HepG2 (cell line): ENCODE results near the gene DCTN2. TPM values are rescaled to one million over a fixed set of nuclear protein-coding genes. Genes with fewer than 3 reads are reported as not detected.
A peak's percentile ranks its signal among the peaks of the same experiment; 100 is the strongest.
"Not testable (repeated sequence)": the region's sequence is repeated elsewhere in the genome, so short reads cannot be mapped to it uniquely, and the experiment has no call there.

Source experiments
- ATAC-seq: fragments of 200-7000 bp; cut with Tn5 transposase; 3 replicates; pipeline ENCODE4 v1.9.1; 2020; ENCODE audit warnings: mild to moderate bottlenecking, moderate library complexity
- BruUV-seq: library from RNA; stranded (reverse); fragments of 400-500 nt; replicated peaks from 2 replicates; lab custom pipeline; 2021; lab: Mats Ljungman, UMichigan
- CTCF ChIA-PET: fragments of 300-600 bp; formaldehyde crosslinking; extraction: SDS; loops from one replicate; lab custom pipeline; 2021; ENCODE audit warnings: low total read pairs, inconsistent platforms, low intra/inter-chr PET ratio; lab: Yijun Ruan, JAX
- POLR2A ChIA-PET: fragments of 350-600 bp; sonication (Branson Sonifier 250); formaldehyde crosslinking; loops from one replicate; lab custom pipeline; 2020; ENCODE audit warnings: antibody characterized with exemption, inconsistent platforms; lab: Yijun Ruan, JAX
- DNase-seq: peaks from one replicate; pipeline ENCODE4 v3.0.0-alpha.2; 2015; ENCODE audit warnings: low spot score
- FAIRE-seq: peaks from 3 replicates; lab custom pipeline; 2011; peaks lifted over from hg19 to GRCh38; lab: Jason Lieb, UNC
- H2AFZ ChIP-seq: one replicate; pipeline ENCODE4 v1.6.1; 2011; ENCODE audit warnings: low read length, inconsistent platforms
- H3K27ac ChIP-seq: fragments of 300-600 bp; 3 replicates; pipeline ENCODE4 v1.8.0; 2011; ENCODE audit warnings: mixed run types, mild to moderate bottlenecking, mixed read lengths, low read length, inconsistent platforms; ENCODE audit not compliant: insufficient read depth; ENCODE audit errors: extremely low read length
- H3K27me3 ChIP-seq, 2 experiments: fragments of 200-600 bp in 1 of 2; 2 replicates in 1 of 2; 3 replicates in 1 of 2; pipeline versions ENCODE4 v1.6.0 to v1.8.0; 2011; ENCODE audit warnings: low read length in 2 of 2, mild to moderate bottlenecking in 2 of 2, moderate library complexity in 2 of 2, inconsistent platforms in 1 of 2; ENCODE audit not compliant: insufficient read depth in 2 of 2, control insufficient read depth in 1 of 2
- H3K36me3 ChIP-seq, 2 experiments: fragments of 200-600 bp in 1 of 2; replicated peaks in 1 of 2; 2 replicates in 1 of 2; 3 replicates in 1 of 2; pipeline versions ENCODE4 v1.5.1 to v1.8.0; 2011; ENCODE audit warnings: low read length in 2 of 2, inconsistent platforms in 1 of 2; ENCODE audit not compliant: insufficient read depth in 2 of 2, control insufficient read depth in 1 of 2
- H3K4me1 ChIP-seq: 2 replicates; pipeline ENCODE4 v1.5.1; 2012; ENCODE audit warnings: low read length, inconsistent platforms; ENCODE audit not compliant: insufficient read depth
- H3K4me2 ChIP-seq: 2 replicates; pipeline ENCODE4 v1.6.0; 2011; ENCODE audit warnings: low read depth, low read length, inconsistent platforms
- H3K4me3 ChIP-seq, 3 experiments: fragments of 200-600 bp in 1 of 3; sonication (generic), shearing (Covaris generic) in 1 of 3; replicated peaks in 1 of 3; 2 replicates each; pipeline ENCODE4 v1.5.1; 2011 to 2016; ENCODE audit warnings: low read length in 3 of 3, inconsistent platforms in 2 of 3, low read depth in 2 of 3, mild to moderate bottlenecking in 2 of 3, control low read depth in 1 of 3, mixed read lengths in 1 of 3; ENCODE audit not compliant: insufficient read depth in 1 of 3
- H3K79me2 ChIP-seq: one replicate; pipeline ENCODE4 v1.6.1; 2011; ENCODE audit warnings: low read length, inconsistent platforms; ENCODE audit not compliant: insufficient read depth
- H3K9ac ChIP-seq: 2 replicates; pipeline ENCODE4 v1.6.0; 2011; ENCODE audit warnings: mild to moderate bottlenecking, low read depth, low read length, inconsistent platforms; ENCODE audit not compliant: insufficient read depth
- H3K9me3 ChIP-seq: 2 replicates; pipeline ENCODE4 v1.5.1; 2012; ENCODE audit warnings: mild to moderate bottlenecking, low read length
- H4K20me1 ChIP-seq: 2 replicates; pipeline ENCODE4 v1.6.0; 2011; ENCODE audit warnings: inconsistent platforms, mild to moderate bottlenecking, low read length, moderate library complexity; ENCODE audit not compliant: insufficient read depth
- RAD51 ChIP-seq: fragments of 450-650 bp; IDR thresholded peaks from 2 replicates; pipeline ENCODE4 v1.6.1; 2016; ENCODE audit warnings: borderline replicate concordance
- ZNF205 ChIP-seq: IDR thresholded peaks from 2 replicates; pipeline ENCODE4 v1.6.1; 2018; ENCODE audit warnings: missing biosample characterization, missing genetic modification reagents
- ZNF724P ChIP-seq: sonication (generic); formaldehyde crosslinking; IDR thresholded peaks from 2 replicates; pipeline ENCODE4 v1.8.0; 2022; ENCODE audit warnings: missing genetic modification reagents, borderline replicate concordance
- WGBS: methylation state at CpG from one replicate; pipeline ENCODE4 v1.1.6; 2017; ENCODE audit warnings: low lambda C conversion rate; 5-methylcytosine and 5-hydroxymethylcytosine counted together
- in situ Hi-C: cut with HindIII; loops from 2 replicates; pipeline ENCODE4 v1.10.0; 2017; ENCODE audit warnings: low pct_unique_long_range_greater_than_20kb; ENCODE audit not compliant: extremely low pct_ligation_motif_present
- intact Hi-C: fragments of 100-400 bp; cut with micrococcal nuclease; formaldehyde crosslinking; loops from one replicate; pipeline ENCODE4 v1.10.0; 2022; ENCODE audit not compliant: unreplicated experiment
- polyA plus RNA-seq, 8 experiments: library from polyadenylated mRNA; depleted of rRNA in 3 of 8; stranded (reverse) in 7 of 8; unstranded in 1 of 8; fragments of >200 nt; fragmentation: Illumina TruSeq in 4 of 8; extraction: Trizol in 4 of 8; gene quantifications; 2 replicates each; pipeline versions ENCODE4 v1.2.1 to v1.2.3, GENCODE V29; 2011 to 2016; ENCODE audit warnings: low read depth in 4 of 8, missing spikeins in 1 of 8, mixed read lengths in 1 of 8; ENCODE audit not compliant: insufficient read depth in 1 of 8
- total RNA-seq, 5 experiments: library from RNA; depleted of rRNA; stranded (reverse); fragments of >200 nt; fragmentation: Illumina TruSeq; extraction: Trizol; gene quantifications; 2 replicates each; pipeline ENCODE4 v1.2.3, GENCODE V29; 2016; ENCODE audit warnings: low read depth in 1 of 5

Gene DCTN2
- total and polyA plus RNA-seq, 2 of the 13 experiments (the other 11 are each of a cell fraction or from before 2014, with no cell fraction given): 72.0 to 77.4 TPM

- FAIRE-seq (no peak), DNase-seq (no peak), ATAC-seq (peak; percentile 30)
- peak overlapping the region; percentile 75 for H3K9ac ChIP-seq
- BruUV-seq: no TSS peak
- ChIA-PET POLR2A (interaction anchor here (1.2 to 3.9 kb wide), 8 partner anchors 9 to 73 kb away, joined by 4 to 26 read pairs (median 17); partner anchors contain the start of genes ARHGEF25, DDIT3 and DTX3), CTCF (no interaction called here)
- peak overlapping the region; percentile 80 for H3K4me2 ChIP-seq
- H4K20me1 ChIP-seq: no peaks in the 10 kb centered on the region
- H3K4me3 ChIP-seq: peak overlapping the region; percentile 70 to 99 (median 92)
- 7% methylated on average over 2 of the region's 2 CpGs for WGBS
- intact Hi-C loops: loop anchor here (2.0 kb wide), 1 partner anchor 42 kb away; the partner anchor contains the start of gene B4GALNT1
- H3K4me1 ChIP-seq: peaks cover 22% of the 10 kb centered on the region
- H3K36me3 ChIP-seq: peaks cover 4 to 8% of the 10 kb centered on the region in 2 experiments; a peak in 3 of 5 replicates
- TF ChIP-seq ZNF205: no peak
- peak; percentile 5; the same call in 1 of the 2 replicates for TF ChIP-seq ZNF724P (CRISPR knock-in tag)
- peak overlapping the region; percentile 63 for H3K27ac ChIP-seq
- H3K79me2 ChIP-seq: peaks cover 17% of the 10 kb centered on the region
- no peaks in the 10 kb centered on the region for H3K9me3 ChIP-seq
- H2AFZ ChIP-seq: peak overlapping the region; percentile 90
- no peaks in the 10 kb centered on the region; a peak in 1 of 5 replicates for H3K27me3 ChIP-seq
- in situ Hi-C loops: no loop called here
These were observed 43.5 kb upstream of the DCTN2 start for GRCh38 chr12:57590479-57590863.

GRCh38 chr12:57588951-57589610, 42.1 kb upstream of the DCTN2 start:
- Histone ChIP-seq H3K4me1 (peaks cover 22% of the 10 kb centered on the region), H3K79me2 (peaks cover 17% of the 10 kb centered on the region)
- H2AFZ ChIP-seq, CTCF ChIA-PET, H3K27me3 ChIP-seq, in situ Hi-C loops, H3K36me3 ChIP-seq, H3K27ac ChIP-seq, H3K9ac ChIP-seq, FAIRE-seq, H4K20me1 ChIP-seq, H3K4me2 ChIP-seq, ATAC-seq, intact Hi-C loops, POLR2A ChIA-PET, H3K9me3 ChIP-seq, BruUV-seq, DNase-seq, H3K4me3 ChIP-seq: not testable (repeated sequence)
- 84% methylated on average over 10 of the region's 15 CpGs for WGBS
- peak; percentile 38; the same call in 1 of the 2 replicates for TF ChIP-seq RAD51
